Osteocyte (in vitro differentiated cells): Measurements from ENCODE around the gene EXOC4. TPM values are rescaled to one million over a fixed set of nuclear protein-coding genes. Genes with fewer than 3 reads are reported as not detected.

Experiments used
- DNase-seq: peaks from one replicate; pipeline ENCODE4 v3.0.0; 2021; ENCODE audit warnings: mixed read lengths; ENCODE audit not compliant: unreplicated experiment; ENCODE audit errors: extremely low spot score
- H3K27ac Mint-ChIP-seq: one replicate; pipeline ENCODE4 v1.8.0; 2021; ENCODE audit warnings: mild to moderate bottlenecking, mixed read lengths; ENCODE audit not compliant: unreplicated experiment
- H3K27me3 Mint-ChIP-seq: one replicate; pipeline ENCODE4 v1.8.0; 2021; ENCODE audit warnings: mixed read lengths; ENCODE audit not compliant: unreplicated experiment
- H3K36me3 Mint-ChIP-seq: one replicate; pipeline ENCODE4 v1.8.0; 2021; ENCODE audit warnings: mixed read lengths; ENCODE audit not compliant: unreplicated experiment
- H3K4me1 Mint-ChIP-seq: one replicate; pipeline ENCODE4 v1.8.0; 2021; ENCODE audit warnings: mixed read lengths; ENCODE audit not compliant: unreplicated experiment
- H3K4me3 Mint-ChIP-seq: one replicate; pipeline ENCODE4 v1.8.0; 2021; ENCODE audit warnings: mild to moderate bottlenecking, moderate library complexity, mixed read lengths; ENCODE audit not compliant: unreplicated experiment
- H3K9me3 Mint-ChIP-seq: one replicate; pipeline ENCODE4 v1.8.0; 2021; ENCODE audit warnings: mixed read lengths; ENCODE audit not compliant: unreplicated experiment
- total RNA-seq: library from RNA; stranded (reverse); gene quantifications from 2 replicates; pipeline ENCODE4 v1.2.1, GENCODE V29; 2021
- TF ChIP-seq, protein P1 (sequence below): fragments of 200-600 bp; sonication (generic); IDR thresholded peaks from 2 replicates; pipeline ENCODE4 v1.5.0; 2021; ENCODE audit warnings: antibody characterized with exemption, mild to moderate bottlenecking, moderate library complexity

EXOC4 gene
- total RNA-seq, 1 donor from 2014 or later, result 99.9 TPM

- no peaks in the 10 kb centered on the region for H3K36me3 Mint-ChIP-seq
- H3K27ac Mint-ChIP-seq, result no peak overlapping the region
- peaks cover 4% of the 10 kb centered on the region for H3K9me3 Mint-ChIP-seq
- no peak for DNase-seq
- no peaks in the 10 kb centered on the region for H3K27me3 Mint-ChIP-seq
- H3K4me1 Mint-ChIP-seq, result peaks cover 9% of the 10 kb centered on the region
- no peak overlapping the region for H3K4me3 Mint-ChIP-seq
- TF ChIP-seq, protein P1, sequence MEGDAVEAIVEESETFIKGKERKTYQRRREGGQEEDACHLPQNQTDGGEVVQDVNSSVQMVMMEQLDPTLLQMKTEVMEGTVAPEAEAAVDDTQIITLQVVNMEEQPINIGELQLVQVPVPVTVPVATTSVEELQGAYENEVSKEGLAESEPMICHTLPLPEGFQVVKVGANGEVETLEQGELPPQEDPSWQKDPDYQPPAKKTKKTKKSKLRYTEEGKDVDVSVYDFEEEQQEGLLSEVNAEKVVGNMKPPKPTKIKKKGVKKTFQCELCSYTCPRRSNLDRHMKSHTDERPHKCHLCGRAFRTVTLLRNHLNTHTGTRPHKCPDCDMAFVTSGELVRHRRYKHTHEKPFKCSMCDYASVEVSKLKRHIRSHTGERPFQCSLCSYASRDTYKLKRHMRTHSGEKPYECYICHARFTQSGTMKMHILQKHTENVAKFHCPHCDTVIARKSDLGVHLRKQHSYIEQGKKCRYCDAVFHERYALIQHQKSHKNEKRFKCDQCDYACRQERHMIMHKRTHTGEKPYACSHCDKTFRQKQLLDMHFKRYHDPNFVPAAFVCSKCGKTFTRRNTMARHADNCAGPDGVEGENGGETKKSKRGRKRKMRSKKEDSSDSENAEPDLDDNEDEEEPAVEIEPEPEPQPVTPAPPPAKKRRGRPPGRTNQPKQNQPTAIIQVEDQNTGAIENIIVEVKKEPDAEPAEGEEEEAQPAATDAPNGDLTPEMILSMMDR, result no peak
Measured at GRCh38 chr7:133683182-133683454, 430.2 kb downstream of the EXOC4 start.

DNA sequence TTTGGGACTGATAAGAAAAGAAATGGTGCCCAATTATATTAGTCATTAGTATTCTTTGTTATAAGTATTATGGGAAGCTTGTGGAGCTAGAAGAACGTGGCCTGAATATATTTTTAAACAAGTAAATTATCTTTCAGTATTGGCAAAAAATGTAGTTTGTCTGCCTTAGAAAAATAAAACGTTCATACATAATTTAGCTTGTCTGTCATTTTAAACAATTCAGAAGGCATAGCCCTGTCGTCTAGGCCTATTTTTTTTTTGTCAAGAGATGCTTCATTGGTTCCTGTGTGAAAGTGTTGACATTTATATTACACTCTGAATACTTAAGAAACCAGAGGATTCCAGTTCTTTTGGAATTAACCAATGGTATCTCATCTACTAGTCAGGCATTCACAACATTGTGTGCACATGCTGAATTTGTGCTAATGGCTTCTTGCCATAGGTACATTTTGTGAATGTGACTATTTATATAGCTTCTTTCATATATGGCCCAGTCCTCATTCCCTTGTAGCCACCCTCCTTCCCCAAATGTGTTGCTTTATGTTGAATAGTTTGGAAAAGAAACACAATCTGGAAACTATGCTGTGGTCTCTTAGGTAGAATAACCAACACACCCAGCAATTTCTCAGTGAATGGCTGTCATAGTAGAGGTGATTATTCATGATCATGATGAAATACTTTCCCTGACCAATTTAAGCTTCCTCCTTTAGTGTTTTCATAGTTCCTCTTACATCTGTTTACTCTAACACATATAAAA, 435.8 kb downstream of the EXOC4 start:
- DNase-seq, result no peak
- TF ChIP-seq, protein P1, result no peak
- no peaks in the 10 kb centered on the region for H3K27me3 Mint-ChIP-seq
- H3K9me3 Mint-ChIP-seq, result peaks cover 4% of the 10 kb centered on the region
- H3K27ac Mint-ChIP-seq, result peak overlapping the region; percentile 39
- H3K36me3 Mint-ChIP-seq, result no peaks in the 10 kb centered on the region
- no peak overlapping the region for H3K4me3 Mint-ChIP-seq
- H3K4me1 Mint-ChIP-seq, result peaks cover 23% of the 10 kb centered on the region

- peaks cover 13% of the 10 kb centered on the region for H3K4me1 Mint-ChIP-seq
- no peaks in the 10 kb centered on the region for H3K27me3 Mint-ChIP-seq
- H3K9me3 Mint-ChIP-seq, result peaks cover 4% of the 10 kb centered on the region
- TF ChIP-seq, protein P1, result no peak
- H3K27ac Mint-ChIP-seq, result no peak overlapping the region
- no peaks in the 10 kb centered on the region for H3K36me3 Mint-ChIP-seq
- H3K4me3 Mint-ChIP-seq, result no peak overlapping the region
- DNase-seq, result no peak
Measured at GRCh38 chr7:133690740-133691139, 437.9 kb downstream of the EXOC4 start.

DNA sequence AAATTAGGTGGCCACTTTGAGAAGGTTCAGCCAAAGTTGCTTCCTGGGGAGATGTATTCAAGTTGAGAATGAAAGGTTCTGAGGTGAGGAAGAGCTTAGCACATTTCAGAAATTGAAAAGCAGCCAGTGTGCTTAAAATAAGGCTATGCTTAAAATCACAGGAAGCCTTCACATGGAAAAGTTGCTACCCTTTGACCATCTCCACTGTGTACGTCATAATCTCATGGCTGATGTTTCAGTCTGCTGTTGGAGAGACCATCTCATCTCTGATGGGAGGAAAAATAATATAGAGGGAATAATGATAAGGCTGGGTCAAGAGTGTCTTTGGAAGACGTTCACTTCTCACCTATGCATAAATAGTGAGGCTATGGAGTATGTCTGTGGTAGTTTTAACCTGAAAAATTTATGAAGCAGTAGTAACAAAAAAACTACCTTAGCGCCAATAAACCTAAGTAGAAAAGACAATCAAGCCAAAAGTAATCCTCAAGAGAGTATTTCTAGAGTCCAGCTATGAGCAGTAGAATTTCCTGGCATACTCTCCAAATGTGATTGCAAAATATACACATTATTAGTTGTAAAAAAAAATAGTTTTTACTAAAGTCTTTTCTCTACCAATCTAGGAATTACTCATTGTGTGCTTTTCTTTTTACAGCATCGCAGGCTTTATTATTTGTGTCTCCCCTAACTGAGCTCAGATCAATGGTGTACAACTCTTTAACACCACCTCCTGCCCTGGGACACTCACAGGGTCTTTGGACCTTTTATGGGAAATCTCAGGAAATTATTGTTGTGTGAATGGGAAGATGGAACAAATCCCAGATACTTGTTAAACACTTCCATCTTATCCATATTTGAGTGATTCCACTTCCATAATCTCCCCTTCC, 439.1 kb downstream of the EXOC4 start:
- Mint-ChIP-seq H3K9me3 (no peaks in the 10 kb centered on the region), H3K36me3 (no peaks in the 10 kb centered on the region), H3K27me3 (no peaks in the 10 kb centered on the region), H3K27ac (no peak overlapping the region), H3K4me3 (no peak overlapping the region), H3K4me1 (peaks cover 13% of the 10 kb centered on the region)
- TF ChIP-seq, protein P1, result no peak
- no peak for DNase-seq

DNA sequence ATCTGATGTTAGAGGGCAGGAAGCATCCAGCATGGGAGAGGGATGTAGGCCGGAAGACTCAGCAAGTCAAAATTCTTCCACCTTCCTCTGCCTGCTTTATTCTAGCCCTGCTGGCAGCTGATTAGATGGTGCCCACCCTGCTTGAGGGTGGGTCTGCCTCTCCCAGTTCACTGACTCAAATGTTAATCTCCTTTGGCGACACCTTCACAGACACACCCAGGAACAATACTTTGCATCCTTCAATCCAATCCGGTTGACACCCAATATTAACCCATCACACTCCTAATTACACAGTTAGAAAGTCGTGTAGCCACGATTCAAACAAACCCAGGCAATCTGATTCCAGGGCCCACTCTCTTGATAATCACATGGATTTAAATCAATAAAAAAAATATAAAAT, 440.4 kb downstream of the EXOC4 start:
- Mint-ChIP-seq H3K27ac (no peak overlapping the region), H3K9me3 (no peaks in the 10 kb centered on the region), H3K36me3 (no peaks in the 10 kb centered on the region), H3K27me3 (no peaks in the 10 kb centered on the region), H3K4me1 (peaks cover 20% of the 10 kb centered on the region), H3K4me3 (no peak overlapping the region)
- no peak for DNase-seq
- TF ChIP-seq, protein P1, result no peak
